HepG2 (cell line): Measurements from ENCODE around the gene BORCS5. TPM values are rescaled to one million over a fixed set of nuclear protein-coding genes. Genes with fewer than 3 reads are reported as not detected.

Source experiments
- DPF2 ChIP-seq: sonication (generic); formaldehyde crosslinking; IDR thresholded peaks from 2 replicates; pipeline ENCODE4 v1.4.0; 2020; ENCODE audit warnings: mild to moderate bottlenecking, low read depth, missing genetic modification reagents, borderline replicate concordance
- GABPA ChIP-seq, 2 experiments: IDR thresholded peaks; 2 replicates each; pipeline ENCODE4 v1.6.1; 2011 to 2016; ENCODE audit warnings: low read depth in 2 of 2, low read length in 1 of 2, missing biosample characterization in 1 of 2, missing genetic modification characterization in 1 of 2
- KDM3A ChIP-seq: IDR thresholded peaks from 2 replicates; pipeline ENCODE4 v1.6.1; 2018; ENCODE audit warnings: low read depth, missing compliant biosample characterization
- NCOR1 ChIP-seq: fragments of 200-600 bp; sonication (generic); IDR thresholded peaks from 2 replicates; pipeline ENCODE4 v1.7.0; 2017; ENCODE audit warnings: antibody characterized with exemption, low read length, borderline replicate concordance
- RELA ChIP-seq: sonication (generic); formaldehyde crosslinking; IDR thresholded peaks from 2 replicates; pipeline ENCODE4 v1.4.0; 2020; ENCODE audit warnings: missing genetic modification reagents
- RFXAP ChIP-seq: sonication (generic); formaldehyde crosslinking; IDR thresholded peaks from 2 replicates; pipeline ENCODE4 v1.4.0; 2020; ENCODE audit warnings: missing genetic modification reagents, borderline replicate concordance
- SKIL ChIP-seq: sonication (generic); formaldehyde crosslinking; IDR thresholded peaks from 2 replicates; pipeline ENCODE4 v1.8.0; 2022; ENCODE audit warnings: missing genetic modification reagents, mild to moderate bottlenecking, moderate library complexity, borderline replicate concordance
- TIGD3 ChIP-seq: sonication (generic); formaldehyde crosslinking; IDR thresholded peaks from 2 replicates; pipeline ENCODE4 v1.5.1; 2020; ENCODE audit warnings: mild to moderate bottlenecking, missing genetic modification reagents, borderline replicate concordance
- ZBTB14 ChIP-seq: sonication (generic); formaldehyde crosslinking; IDR thresholded peaks from 2 replicates; pipeline ENCODE4 v1.4.0; 2020; ENCODE audit warnings: missing genetic modification reagents
- ZKSCAN8 ChIP-seq: IDR thresholded peaks from 2 replicates; pipeline ENCODE4 v1.6.1; 2016; ENCODE audit warnings: borderline replicate concordance, missing genetic modification reagents, missing compliant biosample characterization
- ZNF362 ChIP-seq: sonication (generic); formaldehyde crosslinking; IDR thresholded peaks from 2 replicates; pipeline ENCODE4 v1.4.0; 2020; ENCODE audit warnings: missing genetic modification reagents, mild to moderate bottlenecking, borderline replicate concordance
- ZNF407 ChIP-seq: sonication (generic); formaldehyde crosslinking; IDR thresholded peaks from one replicate; pipeline ENCODE4 v1.5.1; 2020; ENCODE audit warnings: mild to moderate bottlenecking, missing genetic modification reagents; ENCODE audit errors: not compliant biosample characterization
- ZNF619 ChIP-seq: sonication (generic); formaldehyde crosslinking; IDR thresholded peaks from 2 replicates; pipeline ENCODE4 v1.4.0; 2020; ENCODE audit warnings: mild to moderate bottlenecking, missing genetic modification reagents
- ZSCAN29 ChIP-seq: sonication (generic); formaldehyde crosslinking; conservative IDR thresholded peaks from 2 replicates; pipeline ENCODE4 v1.4.0; 2020; ENCODE audit warnings: mild to moderate bottlenecking, missing genetic modification reagents
- polyA plus RNA-seq, 8 experiments: library from polyadenylated mRNA; depleted of rRNA in 3 of 8; stranded (reverse) in 7 of 8; unstranded in 1 of 8; fragments of >200 nt; fragmentation: Illumina TruSeq in 4 of 8; extraction: Trizol in 4 of 8; gene quantifications; 2 replicates each; pipeline versions ENCODE4 v1.2.1 to v1.2.3, GENCODE V29; 2011 to 2016; ENCODE audit warnings: low read depth in 4 of 8, missing spikeins in 1 of 8, mixed read lengths in 1 of 8; ENCODE audit not compliant: insufficient read depth in 1 of 8
- total RNA-seq, 5 experiments: library from RNA; depleted of rRNA; stranded (reverse); fragments of >200 nt; fragmentation: Illumina TruSeq; extraction: Trizol; gene quantifications; 2 replicates each; pipeline ENCODE4 v1.2.3, GENCODE V29; 2016; ENCODE audit warnings: low read depth in 1 of 5

The BORCS5 gene
- total and polyA plus RNA-seq, 2 of the 13 experiments (the other 11 are each of a cell fraction or from before 2014, with no cell fraction given) = 3.9 to 4.7 TPM

GRCh38 chr12:12449533-12450025 is 92.7 kb downstream of the BORCS5 start (continued):
- TF ChIP-seq ZNF362 (peak; percentile 54; the same call in 1 of the 2 replicates), NCOR1 (peak; percentile 91; the same call in 1 of the 2 replicates), ZBTB14 (CRISPR knock-in tag) (no peak; the same call in 1 of the 2 replicates), ZNF407 (CRISPR knock-in tag) (no peak), ZKSCAN8 (CRISPR knock-in tag) (peak; percentile 85; the same call in 1 of the 2 replicates), GABPA (IDR thresholded peaks at IDR 0.05; ENCODE audit: low read depth, low read length) (no peak), GABPA (CRISPR knock-in tag; IDR thresholded peaks at IDR 0.05; ENCODE audit: low read depth) (peak; percentile 23; the same call in 1 of the 2 replicates), RFXAP (CRISPR knock-in tag) (peak; percentile 77), SKIL (CRISPR knock-in tag) (peak; percentile 93), ZSCAN29 (CRISPR knock-in tag) (0 out of 2 replicates have a peak, but pooled peaks have one; percentile 11), ZNF619 (CRISPR knock-in tag) (no peak), DPF2 (CRISPR knock-in tag) (peak; percentile 92), RELA (CRISPR knock-in tag) (peak; percentile 84; the same call in 1 of the 2 replicates), KDM3A (CRISPR knock-in tag) (0 out of 2 replicates have a peak, but pooled peaks have one; percentile 64), TIGD3 (no peak)
